Measurements from ENCODE around the gene TECPR2.

GRCh38 chr14:102321456-102322422 lies 41.0 kb upstream of the TECPR2 start:
- TF ChIP-seq, protein P1, sequence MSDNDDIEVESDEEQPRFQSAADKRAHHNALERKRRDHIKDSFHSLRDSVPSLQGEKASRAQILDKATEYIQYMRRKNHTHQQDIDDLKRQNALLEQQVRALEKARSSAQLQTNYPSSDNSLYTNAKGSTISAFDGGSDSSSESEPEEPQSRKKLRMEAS (IDR thresholded peaks at IDR 0.05; ENCODE audit: low read depth, low read length), result no peak
- no peak for TF ChIP-seq POLR2A (IDR thresholded peaks at IDR 0.05; ENCODE audit: extremely low read depth, insufficient read length)
